Spleen (tissue), 11 donors: ENCODE measurements around the gene NFIC. TPM values are rescaled to one million over a fixed set of nuclear protein-coding genes. Genes with fewer than 3 reads are reported as not detected.
"Not testable (repeated sequence)": the region's sequence is repeated elsewhere in the genome, so short reads cannot be mapped to it uniquely, and the experiment has no call there.

Source experiments
- DNase-seq: peaks from one replicate; pipeline ENCODE4 v3.0.0-alpha.2; 2020
- H3K27ac ChIP-seq, 8 donors: fragments of 200-600 bp; sonication (generic) in 7 of 8; 1 replicate in 4 of 8; 2 replicates in 4 of 8; pipeline versions ENCODE4 v1.5.0 to v1.8.0; 2016 to 2021; ENCODE audit warnings: inconsistent platforms in 4 of 8, mild to moderate bottlenecking in 4 of 8, moderate library complexity in 1 of 8
- H3K27me3 ChIP-seq, 7 donors: fragments of 200-600 bp; sonication (generic) in 6 of 7; replicated peaks in 1 of 7; 1 replicate in 4 of 7; 2 replicates in 3 of 7; pipeline versions ENCODE4 v1.5.0 to v1.8.0; 2016 to 2021; ENCODE audit warnings: inconsistent platforms in 3 of 7, mild to moderate bottlenecking in 1 of 7
- H3K36me3 ChIP-seq, 6 donors: fragments of 200-600 bp; sonication (generic) in 5 of 6; 1 replicate in 4 of 6; 2 replicates in 2 of 6; pipeline versions ENCODE4 v1.5.0 to v1.8.0; 2016 to 2021; ENCODE audit warnings: inconsistent platforms in 2 of 6
- H3K4me1 ChIP-seq, 6 donors: fragments of 200-600 bp; sonication (generic) in 5 of 6; 1 replicate in 3 of 6; 2 replicates in 3 of 6; pipeline versions ENCODE4 v1.5.0 to v1.8.0; 2016 to 2021; ENCODE audit warnings: inconsistent platforms in 3 of 6
- H3K4me3 ChIP-seq, 8 donors: fragments of 200-600 bp; sonication (generic) in 7 of 8; 1 replicate in 4 of 8; 2 replicates in 4 of 8; pipeline versions ENCODE4 v1.5.0 to v1.8.0; 2016 to 2021; ENCODE audit warnings: inconsistent platforms in 4 of 8, mild to moderate bottlenecking in 4 of 8, moderate library complexity in 2 of 8
- H3K9me3 ChIP-seq, 8 donors: fragments of 200-600 bp; sonication (generic) in 7 of 8; 1 replicate in 4 of 8; 2 replicates in 4 of 8; pipeline versions ENCODE4 v1.5.0 to v1.8.0; 2016 to 2021; ENCODE audit warnings: inconsistent platforms in 4 of 8
- POLR2A ChIP-seq, 3 donors: fragments of 450-650 bp; IDR thresholded peaks; one replicate each; pipeline ENCODE4 v1.5.1; 2017; ENCODE audit warnings: antibody characterized with exemption in 3 of 3, mild to moderate bottlenecking in 1 of 3
- POLR2AphosphoS5 ChIP-seq, 3 donors: sonication (generic); formaldehyde crosslinking; IDR thresholded peaks; one replicate each; pipeline ENCODE4 v1.5.1; 2017; ENCODE audit warnings: antibody characterized with exemption in 3 of 3
- WGBS, 5 donors: extraction: QIAGEN DNeasy Blood & Tissue Kit in 3 of 5; methylation state at CpG; one replicate each; pipeline versions ENCODE4 v1.1.5 to v1.1.7; 2013 to 2018; 5-methylcytosine and 5-hydroxymethylcytosine counted together
- intact Hi-C: fragments of 100-400 bp; cut with DNase I; formaldehyde crosslinking; loops from one replicate; pipeline ENCODE4 v1.15.0; 2023; ENCODE audit warnings: low total_unique reads
- polyA plus RNA-seq, 3 donors: library from polyadenylated mRNA; stranded (reverse); fragments of 200-250 nt; gene quantifications; one replicate each; pipeline ENCODE4 v1.2.1, GENCODE V29; 2013
- total RNA-seq, 7 donors: library from RNA; depleted of rRNA in 3 of 7; stranded (reverse); fragments of >200 nt in 3 of 7; fragmentation: NEBNext Ultra II Directional in 4 of 7; extraction: Animal tissue kit (Norgen Biotek cat#: 25700) in 4 of 7; gene quantifications; one replicate each; pipeline versions ENCODE4 v1.1.0 to v1.2.1, GENCODE V29; 2016 to 2021
- TF ChIP-seq, protein P1 (sequence below), 11 experiments: fragments of 200-600 bp in 7 of 11; fragments of 450-650 bp in 4 of 11; sonication (generic) in 4 of 11; IDR thresholded peaks in 8 of 11; conservative IDR thresholded peaks in 3 of 11; 1 replicate in 7 of 11; 2 replicates in 4 of 11; pipeline versions ENCODE4 v1.4.0 to v1.8.0; 2016 to 2021; ENCODE audit warnings: antibody characterized with exemption in 11 of 11, inconsistent platforms in 4 of 11, mild to moderate bottlenecking in 1 of 11
- donor health status: healthy with polysubstance abuse.
- donor health status: DM: no; HTN: no; CAD: no; lungs with moderate emphysema.
- donor health status: DM: no; HTN: no; CAD: no.
- donor health status: Bipolar disorder and iron deficiency.
- donor health status: healthy.
- donor health status: DM: no; HTN: no; CAD: no.
- donor health status: DM: yes; HTN: yes; CAD: no.

NFIC gene
- total and polyA plus RNA-seq, 10 donors = 4.1 to 125 (median 74.4) TPM

DNA sequence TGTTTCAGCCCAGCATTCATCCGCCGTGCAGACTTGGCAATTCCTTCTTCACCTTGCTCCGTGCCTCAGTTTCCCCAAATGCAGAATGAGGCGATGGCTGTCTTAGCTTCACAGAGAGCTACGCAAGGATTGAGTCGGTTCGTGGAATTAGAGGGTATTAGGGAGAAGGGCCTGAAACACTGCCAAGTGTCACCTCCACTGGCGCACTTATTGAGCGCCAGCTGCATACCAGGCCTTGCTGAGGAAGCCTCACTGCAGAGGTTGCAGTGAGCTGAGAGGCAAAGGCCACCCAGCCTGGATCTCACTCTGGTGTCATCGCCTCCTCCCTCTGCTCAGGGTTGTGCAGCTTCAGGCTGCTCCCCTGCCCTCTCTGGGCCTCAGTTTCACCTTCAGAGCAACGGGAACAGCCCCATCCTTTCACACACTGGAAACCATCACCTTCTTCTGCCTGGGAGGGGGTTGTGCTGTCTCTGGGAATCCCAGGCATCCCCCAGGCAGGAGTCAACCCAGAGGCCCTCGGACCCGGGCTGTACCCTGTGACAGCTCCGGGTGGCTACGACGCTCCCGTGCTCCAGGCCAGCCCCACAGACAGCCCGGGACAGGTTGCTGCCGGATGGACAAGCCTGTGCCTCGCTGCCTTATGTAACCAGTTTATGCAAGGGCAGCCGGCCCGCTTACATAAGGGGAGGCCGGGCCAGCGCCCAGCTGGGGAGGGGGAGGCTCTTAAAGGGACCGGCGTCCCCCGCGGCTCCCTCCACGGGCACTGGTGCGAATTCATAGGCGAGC lies 31.9 kb downstream of the NFIC start:
- Histone ChIP-seq H3K36me3 (peaks cover 0 to 56% (median 1%) of the 10 kb centered on the region in 6 donors), H3K27me3 (no peaks in the 10 kb centered on the region), H3K4me1 (peaks cover 12 to 80% (median 52%) of the 10 kb centered on the region in 6 donors), H3K27ac (peak overlapping the region; percentile 61 to 86 (median 73)), H3K9me3 (no peaks in the 10 kb centered on the region), H3K4me3 (peak overlapping the region in 5 of 8 donors; percentile 5 to 40 (median 9))
- intact Hi-C loops = no loop called here
- TF ChIP-seq POLR2AphosphoS5 (IDR thresholded peaks at IDR 0.05) (peak; percentile 42 to 88 (median 79)), POLR2A (IDR thresholded peaks at IDR 0.05) (peak in 1 of 3 donors; percentile 15)
- TF ChIP-seq, protein P1, sequence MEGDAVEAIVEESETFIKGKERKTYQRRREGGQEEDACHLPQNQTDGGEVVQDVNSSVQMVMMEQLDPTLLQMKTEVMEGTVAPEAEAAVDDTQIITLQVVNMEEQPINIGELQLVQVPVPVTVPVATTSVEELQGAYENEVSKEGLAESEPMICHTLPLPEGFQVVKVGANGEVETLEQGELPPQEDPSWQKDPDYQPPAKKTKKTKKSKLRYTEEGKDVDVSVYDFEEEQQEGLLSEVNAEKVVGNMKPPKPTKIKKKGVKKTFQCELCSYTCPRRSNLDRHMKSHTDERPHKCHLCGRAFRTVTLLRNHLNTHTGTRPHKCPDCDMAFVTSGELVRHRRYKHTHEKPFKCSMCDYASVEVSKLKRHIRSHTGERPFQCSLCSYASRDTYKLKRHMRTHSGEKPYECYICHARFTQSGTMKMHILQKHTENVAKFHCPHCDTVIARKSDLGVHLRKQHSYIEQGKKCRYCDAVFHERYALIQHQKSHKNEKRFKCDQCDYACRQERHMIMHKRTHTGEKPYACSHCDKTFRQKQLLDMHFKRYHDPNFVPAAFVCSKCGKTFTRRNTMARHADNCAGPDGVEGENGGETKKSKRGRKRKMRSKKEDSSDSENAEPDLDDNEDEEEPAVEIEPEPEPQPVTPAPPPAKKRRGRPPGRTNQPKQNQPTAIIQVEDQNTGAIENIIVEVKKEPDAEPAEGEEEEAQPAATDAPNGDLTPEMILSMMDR (IDR thresholded peaks at IDR 0.05 in 8 of 11, conservative IDR thresholded peaks at IDR 0.05 in 3 of 11) = no peak
- WGBS, 5 donors = 55 to 83% (median 62%) methylated on average over 25 to 31 of the region's 31 CpGs
- peak; percentile 83 for DNase-seq

DNA sequence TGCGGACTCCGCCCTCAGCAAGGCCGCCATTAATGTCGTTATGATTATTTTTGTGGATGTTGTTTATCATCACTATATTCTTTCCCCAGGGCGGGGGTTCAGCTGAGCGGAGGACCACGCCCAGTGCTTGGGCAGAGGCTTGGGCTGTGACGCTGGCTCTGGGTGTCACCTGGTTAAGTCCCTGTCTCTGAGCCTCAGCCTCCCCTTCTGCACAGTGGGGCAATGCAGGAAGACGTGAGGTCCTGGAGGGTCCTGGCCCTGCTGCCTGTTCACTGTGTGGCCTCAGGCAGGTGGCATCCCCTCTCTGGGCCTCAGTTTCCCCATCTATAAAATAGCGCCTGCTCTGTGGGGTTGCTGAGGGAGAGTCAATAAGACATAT lies 32.5 kb downstream of the NFIC start:
- no peak for DNase-seq
- Histone ChIP-seq H3K27ac (peak overlapping the region; percentile 61 to 86 (median 73)), H3K4me3 (peak overlapping the region in 3 of 8 donors; percentile 9 to 40 (median 34)), H3K27me3 (no peaks in the 10 kb centered on the region), H3K36me3 (peaks cover 0 to 52% (median 1%) of the 10 kb centered on the region in 6 donors), H3K4me1 (peaks cover 12 to 85% (median 56%) of the 10 kb centered on the region in 6 donors), H3K9me3 (no peaks in the 10 kb centered on the region)
- no peak for TF ChIP-seq POLR2A (IDR thresholded peaks at IDR 0.05)
- TF ChIP-seq, protein P1 (IDR thresholded peaks at IDR 0.05 in 8 of 11, conservative IDR thresholded peaks at IDR 0.05 in 3 of 11) = no peak
- TF ChIP-seq POLR2AphosphoS5 (IDR thresholded peaks at IDR 0.05) = no peak
- WGBS, 5 donors = 65 to 80% (median 69%) methylated on average over 9 to 10 of the region's 10 CpGs
- intact Hi-C loops = no loop called here

DNA sequence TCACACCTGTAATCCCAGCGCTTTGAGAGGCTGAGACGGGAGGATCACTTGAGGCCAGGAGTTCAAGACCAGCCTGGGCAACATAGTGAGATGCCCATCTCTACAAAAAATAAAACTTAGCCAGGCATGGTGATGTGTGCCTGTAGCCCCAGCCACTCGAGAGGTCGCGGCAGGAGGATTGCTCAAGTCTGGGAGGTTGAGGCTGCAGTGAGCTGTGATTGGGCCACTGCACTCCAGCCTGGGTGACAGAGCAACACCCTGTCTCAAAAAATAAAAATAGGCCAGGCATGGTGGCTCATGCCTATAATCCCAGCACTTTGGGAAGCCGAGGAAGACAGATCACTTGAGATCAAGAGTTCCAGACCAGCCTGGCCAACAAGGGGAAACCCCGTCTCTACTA lies 32.9 kb downstream of the NFIC start:
- 73 to 87% (median 80%) methylated on average over 7 of the region's 7 CpGs for WGBS, 5 donors
- H3K4me1 ChIP-seq = peaks cover 12 to 90% (median 58%) of the 10 kb centered on the region in 6 donors

DNA sequence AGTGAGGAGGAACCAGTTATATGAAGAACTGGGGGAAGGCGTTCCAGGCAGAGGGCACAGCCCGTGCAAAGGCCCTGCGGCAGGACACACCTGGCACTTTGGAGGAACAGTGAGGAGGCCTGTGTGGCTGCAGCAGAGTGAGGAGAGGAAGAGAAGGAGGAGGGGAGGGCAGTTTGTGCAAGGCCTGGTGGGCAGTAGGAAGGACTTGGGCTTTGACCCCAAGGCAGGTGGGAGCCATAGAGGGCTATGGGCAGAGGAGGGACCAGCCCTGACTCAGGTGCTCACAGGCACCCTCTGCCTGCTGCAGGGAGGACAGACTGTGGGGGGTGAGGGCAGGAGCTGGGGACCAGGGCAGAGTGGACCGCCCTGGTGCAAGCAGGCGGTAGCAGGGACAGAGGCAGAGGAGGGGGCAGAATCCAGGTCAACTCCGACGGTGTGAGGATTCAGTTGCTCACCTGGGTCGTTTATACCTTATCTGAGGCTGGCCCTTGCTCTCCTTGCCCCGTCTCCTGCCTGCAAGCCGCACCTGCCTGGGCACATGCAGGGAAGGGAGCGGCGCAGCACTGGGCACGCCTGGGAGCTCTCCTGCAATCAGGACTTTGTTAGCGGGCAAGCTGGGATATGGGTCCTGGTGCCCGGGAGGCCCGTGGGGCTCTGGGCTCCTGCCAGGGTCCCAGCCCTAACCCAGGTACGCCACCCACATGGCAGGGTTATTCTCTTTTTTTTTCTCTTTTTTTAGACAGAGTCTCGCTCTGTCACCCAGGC lies 34.8 kb downstream of the NFIC start:
- DNase-seq = no peak
- no peak for TF ChIP-seq POLR2A (IDR thresholded peaks at IDR 0.05)
- TF ChIP-seq POLR2AphosphoS5 (IDR thresholded peaks at IDR 0.05) = peak in 1 of 3 donors; percentile 46
- TF ChIP-seq, protein P1 (IDR thresholded peaks at IDR 0.05 in 8 of 11, conservative IDR thresholded peaks at IDR 0.05 in 3 of 11) = no peak
- H3K27me3 ChIP-seq = no peaks in the 10 kb centered on the region
- no peak overlapping the region for H3K4me3 ChIP-seq
- H3K4me1 ChIP-seq = peaks cover 15 to 95% (median 63%) of the 10 kb centered on the region in 6 donors
- 82 to 90% (median 89%) methylated on average over 15 to 18 of the region's 18 CpGs for WGBS, 5 donors
- H3K36me3 ChIP-seq = peaks cover 0 to 34% (median 0%) of the 10 kb centered on the region in 6 donors
- H3K27ac ChIP-seq = peak overlapping the region in 2 of 8 donors; percentile 25 to 94
- intact Hi-C loops = no loop called here
- H3K9me3 ChIP-seq = no peaks in the 10 kb centered on the region

More for the DNA sequence above, 32.9 kb downstream of the NFIC start:
- Histone ChIP-seq H3K27ac (peak overlapping the region; percentile 61 to 86 (median 73)), H3K36me3 (peaks cover 0 to 48% (median 1%) of the 10 kb centered on the region in 6 donors)
- H3K27me3 ChIP-seq, H3K9me3 ChIP-seq, DNase-seq, intact Hi-C loops, H3K4me3 ChIP-seq: not testable (repeated sequence)
